Measurements from ENCODE around the gene HGD.

HGD gene

GRCh38 chr3:120601554-120601953 is 80.5 kb downstream of the HGD start:
- H3K4me1 ChIP-seq (ENCODE audit: insufficient read depth, low read length), result peaks cover 37% of the 10 kb centered on the region
- no peak overlapping the region for H3K4me3 ChIP-seq (ENCODE audit: low read depth in 1 of 2, low read length in 2 of 2)
- no peak overlapping the region for H3K27ac ChIP-seq (ENCODE audit: low read depth, low read length)
- no peaks in the 10 kb centered on the region for H3K9me3 ChIP-seq (ENCODE audit: low read length)
- H3K27me3 ChIP-seq (ENCODE audit: control insufficient read depth in 1 of 2, insufficient read depth in 2 of 2, low read length in 2 of 2), result no peaks in the 10 kb centered on the region
- peaks cover 29% of the 10 kb centered on the region for H3K36me3 ChIP-seq (ENCODE audit: insufficient read depth, low read length)
- no peak overlapping the region for H3K9ac ChIP-seq (ENCODE audit: low read length)

- H3K9ac ChIP-seq (ENCODE audit: low read length), result no peak overlapping the region
- no peak overlapping the region for H3K4me3 ChIP-seq (ENCODE audit: low read depth in 1 of 2, low read length in 2 of 2)
- H3K9me3 ChIP-seq (ENCODE audit: low read length), result no peaks in the 10 kb centered on the region
- peaks cover 37% of the 10 kb centered on the region for H3K4me1 ChIP-seq (ENCODE audit: insufficient read depth, low read length)
- peaks cover 29% of the 10 kb centered on the region for H3K36me3 ChIP-seq (ENCODE audit: insufficient read depth, low read length)
- H3K27me3 ChIP-seq (ENCODE audit: control insufficient read depth in 1 of 2, insufficient read depth in 2 of 2, low read length in 2 of 2), result no peaks in the 10 kb centered on the region
- no peak overlapping the region for H3K27ac ChIP-seq (ENCODE audit: low read depth, low read length)
Observed at GRCh38 chr3:120599211-120599610, 82.8 kb downstream of the HGD start.

GRCh38 chr3:120597445-120598049 is 84.5 kb downstream of the HGD start:
- Histone ChIP-seq H3K4me3 (ENCODE audit: low read depth in 1 of 2, low read length in 2 of 2) (peak overlapping the region in 1 of 2 donors; percentile 62), H3K4me1 (ENCODE audit: insufficient read depth, low read length) (peaks cover 37% of the 10 kb centered on the region), H3K27ac (ENCODE audit: low read depth, low read length) (no peak overlapping the region), H3K9me3 (ENCODE audit: low read length) (no peaks in the 10 kb centered on the region), H3K27me3 (ENCODE audit: control insufficient read depth in 1 of 2, insufficient read depth in 2 of 2, low read length in 2 of 2) (no peaks in the 10 kb centered on the region), H3K9ac (ENCODE audit: low read length) (peak overlapping the region; percentile 36), H3K36me3 (ENCODE audit: insufficient read depth, low read length) (peaks cover 25% of the 10 kb centered on the region)

GRCh38 chr3:120596853-120597223 is 85.2 kb downstream of the HGD start:
- Histone ChIP-seq H3K27ac (ENCODE audit: low read depth, low read length) (peak overlapping the region; percentile 91), H3K4me1 (ENCODE audit: insufficient read depth, low read length) (peaks cover 37% of the 10 kb centered on the region), H3K9me3 (ENCODE audit: low read length) (no peaks in the 10 kb centered on the region), H3K4me3 (ENCODE audit: low read depth in 1 of 2, low read length in 2 of 2) (peak overlapping the region; percentile 92 to 95), H3K36me3 (ENCODE audit: insufficient read depth, low read length) (peaks cover 20% of the 10 kb centered on the region), H3K9ac (ENCODE audit: low read length) (peak overlapping the region; percentile 98), H3K27me3 (ENCODE audit: control insufficient read depth in 1 of 2, insufficient read depth in 2 of 2, low read length in 2 of 2) (no peaks in the 10 kb centered on the region)

GRCh38 chr3:120596116-120596852 is 85.8 kb downstream of the HGD start, which contains the start of gene NDUFB4:
TSS of gene NDUFB4 (plus strand) at chr3:120596336. CDS start at chr3:120596360, 24 bp downstream.
- Histone ChIP-seq H3K27ac (ENCODE audit: low read depth, low read length) (peak within 1 kb of the TSS; percentile 91), H3K27me3 (ENCODE audit: control insufficient read depth in 1 of 2, insufficient read depth in 2 of 2, low read length in 2 of 2) (no peaks in the 10 kb centered on the region), H3K36me3 (ENCODE audit: insufficient read depth, low read length) (peaks cover 15% of the 10 kb centered on the region), H3K4me3 (ENCODE audit: low read depth in 1 of 2, low read length in 2 of 2) (peak within 1 kb of the TSS; percentile 92 to 95), H3K4me1 (ENCODE audit: insufficient read depth, low read length) (peaks cover 37% of the 10 kb centered on the region), H3K9ac (ENCODE audit: low read length) (peak within 1 kb of the TSS; percentile 98), H3K9me3 (ENCODE audit: low read length) (no peaks in the 10 kb centered on the region)

GRCh38 chr3:120595788-120596115 is 86.3 kb downstream of the HGD start:
- Histone ChIP-seq H3K36me3 (ENCODE audit: insufficient read depth, low read length) (peaks cover 10% of the 10 kb centered on the region), H3K27me3 (ENCODE audit: control insufficient read depth in 1 of 2, insufficient read depth in 2 of 2, low read length in 2 of 2) (no peaks in the 10 kb centered on the region), H3K9ac (ENCODE audit: low read length) (peak overlapping the region; percentile 98), H3K4me3 (ENCODE audit: low read depth in 1 of 2, low read length in 2 of 2) (peak overlapping the region; percentile 92 to 95), H3K27ac (ENCODE audit: low read depth, low read length) (peak overlapping the region; percentile 91), H3K4me1 (ENCODE audit: insufficient read depth, low read length) (peaks cover 37% of the 10 kb centered on the region), H3K9me3 (ENCODE audit: low read length) (no peaks in the 10 kb centered on the region)

- Histone ChIP-seq H3K27ac (ENCODE audit: low read depth, low read length) (no peak overlapping the region), H3K27me3 (ENCODE audit: control insufficient read depth in 1 of 2, insufficient read depth in 2 of 2, low read length in 2 of 2) (no peaks in the 10 kb centered on the region)
Observed at GRCh38 chr3:120587332-120587975, 94.6 kb downstream of the HGD start.

More at GRCh38 chr3:120587332-120587975, 94.6 kb downstream of the HGD start:
- H3K9me3 ChIP-seq (ENCODE audit: low read length), result no peaks in the 10 kb centered on the region
- no peaks in the 10 kb centered on the region for H3K4me1 ChIP-seq (ENCODE audit: insufficient read depth, low read length)
- no peak overlapping the region for H3K9ac ChIP-seq (ENCODE audit: low read length)
- H3K36me3 ChIP-seq (ENCODE audit: insufficient read depth, low read length), result no peaks in the 10 kb centered on the region
- no peak overlapping the region for H3K4me3 ChIP-seq (ENCODE audit: low read depth in 1 of 2, low read length in 2 of 2)

Data from muscle layer of colon (tissue), 2 donors.